GM23338 (cell line): Measurements from ENCODE around the gene CLEC3B. TPM values are rescaled to one million over a fixed set of nuclear protein-coding genes. Genes with fewer than 3 reads are reported as not detected.

Experiments used
- ATAC-seq: fragments of 200-7000 bp; cut with Tn5 transposase; 3 replicates; pipeline ENCODE4 v1.9.1; 2020
- DNase-seq: peaks from one replicate; pipeline ENCODE4 v3.0.0-alpha.2; 2015; ENCODE audit warnings: low spot score
- H2AFZ ChIP-seq: fragments of 200-600 bp; sonication (generic); 2 replicates; pipeline ENCODE4 v1.8.0; 2016; ENCODE audit warnings: antibody characterized with exemption, mild to moderate bottlenecking, moderate library complexity
- H3F3A ChIP-seq: fragments of 200-600 bp; sonication (generic); replicated peaks from 2 replicates; pipeline ENCODE4 v1.8.0; 2017; ENCODE audit warnings: antibody characterized with exemption, mixed run types, low read depth
- H3K27ac ChIP-seq: fragments of 200-600 bp; sonication (generic); 2 replicates; pipeline ENCODE4 v1.6.1; 2016; ENCODE audit warnings: low read depth
- H3K27me3 ChIP-seq: fragments of 200-600 bp; sonication (generic); 2 replicates; pipeline ENCODE4 v1.8.0; 2016; ENCODE audit warnings: mild to moderate bottlenecking, mixed run types, moderate library complexity; ENCODE audit not compliant: insufficient read depth
- H3K36me3 ChIP-seq: fragments of 200-600 bp; sonication (generic); 2 replicates; pipeline ENCODE4 v1.8.0; 2016; ENCODE audit warnings: mild to moderate bottlenecking; ENCODE audit not compliant: insufficient read depth
- H3K4me1 ChIP-seq: fragments of 200-600 bp; sonication (generic); 2 replicates; pipeline ENCODE4 v1.8.0; 2016; ENCODE audit warnings: mild to moderate bottlenecking, moderate library complexity; ENCODE audit not compliant: insufficient read depth
- H3K4me2 ChIP-seq: fragments of 200-600 bp; sonication (generic); 2 replicates; pipeline ENCODE4 v1.7.1; 2017; ENCODE audit warnings: mixed run types
- H3K4me3 ChIP-seq: fragments of 200-600 bp; sonication (generic); 2 replicates; pipeline ENCODE4 v1.6.1; 2016; ENCODE audit warnings: mixed run types
- H3K79me2 ChIP-seq: fragments of 200-600 bp; sonication (generic); replicated peaks from 2 replicates; pipeline ENCODE4 v1.8.0; 2017; ENCODE audit warnings: mild to moderate bottlenecking; ENCODE audit not compliant: insufficient read depth
- H3K9me2 ChIP-seq: fragments of 200-600 bp; sonication (generic); 2 replicates; pipeline ENCODE4 v1.8.0; 2017; ENCODE audit not compliant: insufficient read depth
- H4K20me1 ChIP-seq: fragments of 200-600 bp; sonication (generic); replicated peaks from 2 replicates; pipeline ENCODE4 v1.8.0; 2017; ENCODE audit warnings: mild to moderate bottlenecking; ENCODE audit not compliant: insufficient read depth
- H3K27ac Mint-ChIP-seq: 2 replicates; pipeline ENCODE4 v1.8.0; 2020; ENCODE audit warnings: inconsistent platforms, mild to moderate bottlenecking, moderate library complexity, mixed read lengths
- H3K27me3 Mint-ChIP-seq: 3 replicates; pipeline ENCODE4 v1.8.0; 2022; ENCODE audit warnings: low read depth, mild to moderate bottlenecking, moderate library complexity, mixed read lengths, inconsistent platforms; ENCODE audit not compliant: insufficient read depth, poor library complexity
- H3K36me3 Mint-ChIP-seq: 3 replicates; pipeline ENCODE4 v1.8.0; 2021; ENCODE audit warnings: low read depth, mild to moderate bottlenecking, inconsistent platforms, moderate library complexity, mixed read lengths
- H3K4me1 Mint-ChIP-seq: 3 replicates; pipeline ENCODE4 v1.8.0; 2020; ENCODE audit warnings: mild to moderate bottlenecking, inconsistent platforms, mixed read lengths
- H3K4me3 Mint-ChIP-seq: 3 replicates; pipeline ENCODE4 v1.8.0; 2021; ENCODE audit warnings: moderate library complexity, mild to moderate bottlenecking, inconsistent platforms, mixed read lengths
- H3K9me3 Mint-ChIP-seq: 3 replicates; pipeline ENCODE4 v1.8.0; 2020; ENCODE audit warnings: moderate library complexity, mild to moderate bottlenecking, inconsistent platforms, mixed read lengths
- EZH2 ChIP-seq: fragments of 200-600 bp; sonication (generic); IDR thresholded peaks from one replicate; pipeline ENCODE4 v1.8.0; 2017; ENCODE audit warnings: antibody characterized with exemption, mild to moderate bottlenecking, low read depth; ENCODE audit not compliant: unreplicated experiment
- EZH2phosphoT487 ChIP-seq: fragments of 200-600 bp; sonication (generic); IDR thresholded peaks from one replicate; pipeline ENCODE4 v1.8.1; 2018; ENCODE audit warnings: antibody characterized with exemption; ENCODE audit not compliant: unreplicated experiment
- JUNB ChIP-seq: IDR thresholded peaks from one replicate; pipeline ENCODE4 v1.6.1; 2016; ENCODE audit warnings: antibody characterized with exemption; ENCODE audit not compliant: unreplicated experiment
- NANOG ChIP-seq: IDR thresholded peaks from 2 replicates; pipeline ENCODE4 v1.6.1; 2016; ENCODE audit warnings: antibody characterized with exemption, borderline replicate concordance
- POLR2AphosphoS5 ChIP-seq: IDR thresholded peaks from 2 replicates; pipeline ENCODE4 v1.6.1; 2016; ENCODE audit warnings: antibody characterized with exemption, low read depth
- ZNF114 ChIP-seq: fragments of 250-450 bp; sonication (Bioruptor Pico); IDR thresholded peaks from 2 replicates; pipeline ENCODE4 v1.5.0; 2020; ENCODE audit warnings: mild to moderate bottlenecking, moderate library complexity
- ZNF331 ChIP-seq: fragments of 250-450 bp; sonication (Bioruptor Pico); IDR thresholded peaks from 2 replicates; pipeline ENCODE4 v1.5.0; 2020; ENCODE audit warnings: low read depth, mild to moderate bottlenecking, moderate library complexity
- polyA plus RNA-seq: library from polyadenylated mRNA; unstranded; fragments of >200 nt; fragmentation: Nextera tagmentation; extraction: Ambion mirVana; gene quantifications from 2 replicates; pipeline ENCODE4 v1.2.1, GENCODE V29; 2016
- total RNA-seq: library from RNA; depleted of rRNA; stranded (reverse); fragments of >200 nt; shearing (Covaris generic); gene quantifications from 2 replicates; pipeline ENCODE4 v1.2.3, GENCODE V29; 2014
- TF ChIP-seq, protein P1 (sequence below): IDR thresholded peaks from one replicate; pipeline ENCODE4 v1.6.1; 2018; ENCODE audit warnings: antibody characterized with exemption; ENCODE audit not compliant: unreplicated experiment
- TF ChIP-seq, protein P2 (sequence below): fragments of 250-450 bp; sonication (Bioruptor Pico); IDR thresholded peaks from 2 replicates; pipeline ENCODE4 v1.5.0; 2020; ENCODE audit warnings: mild to moderate bottlenecking, moderate library complexity

CLEC3B gene
- total and polyA plus RNA-seq, 2 experiments from 2014 or later, result not detected

DNA sequence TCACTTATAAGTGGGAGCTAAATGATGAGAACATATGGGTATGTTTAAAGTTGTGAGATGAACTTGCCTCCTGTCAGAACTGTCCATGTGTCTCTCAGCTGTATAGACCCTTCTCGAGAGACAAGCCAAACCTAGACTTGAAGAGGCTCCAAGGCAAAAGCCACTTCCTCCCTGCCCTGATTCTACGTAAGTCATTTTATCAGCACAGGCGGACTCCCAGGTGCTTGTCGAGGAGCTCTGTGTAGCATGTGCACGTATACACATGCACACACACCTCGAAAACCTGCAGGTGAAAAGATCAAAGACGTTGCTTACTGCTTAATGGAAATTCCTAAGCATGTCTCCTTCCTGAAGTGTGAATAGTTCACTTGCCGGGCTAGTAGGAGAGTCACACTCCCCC, 5.6 kb upstream of the CLEC3B start (continued):
- TF ChIP-seq, protein P1, sequence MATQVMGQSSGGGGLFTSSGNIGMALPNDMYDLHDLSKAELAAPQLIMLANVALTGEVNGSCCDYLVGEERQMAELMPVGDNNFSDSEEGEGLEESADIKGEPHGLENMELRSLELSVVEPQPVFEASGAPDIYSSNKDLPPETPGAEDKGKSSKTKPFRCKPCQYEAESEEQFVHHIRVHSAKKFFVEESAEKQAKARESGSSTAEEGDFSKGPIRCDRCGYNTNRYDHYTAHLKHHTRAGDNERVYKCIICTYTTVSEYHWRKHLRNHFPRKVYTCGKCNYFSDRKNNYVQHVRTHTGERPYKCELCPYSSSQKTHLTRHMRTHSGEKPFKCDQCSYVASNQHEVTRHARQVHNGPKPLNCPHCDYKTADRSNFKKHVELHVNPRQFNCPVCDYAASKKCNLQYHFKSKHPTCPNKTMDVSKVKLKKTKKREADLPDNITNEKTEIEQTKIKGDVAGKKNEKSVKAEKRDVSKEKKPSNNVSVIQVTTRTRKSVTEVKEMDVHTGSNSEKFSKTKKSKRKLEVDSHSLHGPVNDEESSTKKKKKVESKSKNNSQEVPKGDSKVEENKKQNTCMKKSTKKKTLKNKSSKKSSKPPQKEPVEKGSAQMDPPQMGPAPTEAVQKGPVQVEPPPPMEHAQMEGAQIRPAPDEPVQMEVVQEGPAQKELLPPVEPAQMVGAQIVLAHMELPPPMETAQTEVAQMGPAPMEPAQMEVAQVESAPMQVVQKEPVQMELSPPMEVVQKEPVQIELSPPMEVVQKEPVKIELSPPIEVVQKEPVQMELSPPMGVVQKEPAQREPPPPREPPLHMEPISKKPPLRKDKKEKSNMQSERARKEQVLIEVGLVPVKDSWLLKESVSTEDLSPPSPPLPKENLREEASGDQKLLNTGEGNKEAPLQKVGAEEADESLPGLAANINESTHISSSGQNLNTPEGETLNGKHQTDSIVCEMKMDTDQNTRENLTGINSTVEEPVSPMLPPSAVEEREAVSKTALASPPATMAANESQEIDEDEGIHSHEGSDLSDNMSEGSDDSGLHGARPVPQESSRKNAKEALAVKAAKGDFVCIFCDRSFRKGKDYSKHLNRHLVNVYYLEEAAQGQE, result no peak
- TF ChIP-seq ZNF331 (CRISPR knock-in tag) (no peak), ZNF114 (CRISPR knock-in tag) (no peak), EZH2 (no peak)

DNA sequence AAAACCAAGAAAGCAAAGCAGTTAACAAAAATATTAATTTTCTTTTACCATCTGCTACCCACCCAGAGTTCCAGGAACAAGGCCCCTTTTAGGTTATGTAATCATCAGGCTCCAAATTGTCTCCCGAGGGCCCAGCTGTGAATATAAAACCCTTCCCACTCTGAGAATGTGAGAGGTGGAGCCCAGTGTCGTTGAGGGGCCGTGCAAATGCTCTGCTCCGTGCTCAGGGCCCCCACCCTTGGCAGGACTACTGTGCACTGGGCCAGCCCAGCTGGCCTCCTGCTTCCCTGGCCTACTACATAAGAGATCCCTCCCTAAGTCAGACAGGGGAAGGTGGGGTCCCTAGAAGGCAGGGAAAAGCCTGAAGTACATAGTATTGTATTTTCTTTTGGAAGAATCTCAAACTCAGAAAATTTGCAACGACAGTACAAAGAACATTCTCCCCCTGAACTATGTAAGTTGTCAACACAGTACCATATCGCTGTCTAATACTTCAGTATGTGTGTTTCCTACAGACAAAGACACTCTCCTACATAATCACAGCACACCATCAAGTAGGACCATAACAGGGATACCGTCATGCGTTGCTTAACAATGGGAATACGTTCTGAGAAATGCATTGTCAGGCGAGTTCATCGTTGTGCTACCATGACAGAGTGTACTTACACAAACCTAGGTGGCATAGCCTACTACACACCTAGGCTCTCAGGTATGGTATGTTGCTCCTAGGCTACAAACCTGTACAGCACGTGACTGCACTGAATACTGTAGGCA, 4.4 kb upstream of the CLEC3B start:
- Histone ChIP-seq H3K27me3 (no peaks in the 10 kb centered on the region), H3K79me2 (no peaks in the 10 kb centered on the region), H3F3A (no peaks in the 10 kb centered on the region), H3K4me2 (no peak overlapping the region), H3K36me3 (no peaks in the 10 kb centered on the region), H2AFZ (no peak overlapping the region), H3K4me3 (no peak overlapping the region), H3K4me1 (no peaks in the 10 kb centered on the region), H3K9me2 (no peaks in the 10 kb centered on the region), H3K27ac (no peak overlapping the region), H4K20me1 (peaks cover 3% of the 10 kb centered on the region)
- no peak for TF ChIP-seq EZH2phosphoT487
- TF ChIP-seq ZNF114 (CRISPR knock-in tag), result no peak
- no peak for TF ChIP-seq ZNF331 (CRISPR knock-in tag)
- TF ChIP-seq JUNB, result no peak
- TF ChIP-seq, protein P1, result no peak
- TF ChIP-seq, protein P2, sequence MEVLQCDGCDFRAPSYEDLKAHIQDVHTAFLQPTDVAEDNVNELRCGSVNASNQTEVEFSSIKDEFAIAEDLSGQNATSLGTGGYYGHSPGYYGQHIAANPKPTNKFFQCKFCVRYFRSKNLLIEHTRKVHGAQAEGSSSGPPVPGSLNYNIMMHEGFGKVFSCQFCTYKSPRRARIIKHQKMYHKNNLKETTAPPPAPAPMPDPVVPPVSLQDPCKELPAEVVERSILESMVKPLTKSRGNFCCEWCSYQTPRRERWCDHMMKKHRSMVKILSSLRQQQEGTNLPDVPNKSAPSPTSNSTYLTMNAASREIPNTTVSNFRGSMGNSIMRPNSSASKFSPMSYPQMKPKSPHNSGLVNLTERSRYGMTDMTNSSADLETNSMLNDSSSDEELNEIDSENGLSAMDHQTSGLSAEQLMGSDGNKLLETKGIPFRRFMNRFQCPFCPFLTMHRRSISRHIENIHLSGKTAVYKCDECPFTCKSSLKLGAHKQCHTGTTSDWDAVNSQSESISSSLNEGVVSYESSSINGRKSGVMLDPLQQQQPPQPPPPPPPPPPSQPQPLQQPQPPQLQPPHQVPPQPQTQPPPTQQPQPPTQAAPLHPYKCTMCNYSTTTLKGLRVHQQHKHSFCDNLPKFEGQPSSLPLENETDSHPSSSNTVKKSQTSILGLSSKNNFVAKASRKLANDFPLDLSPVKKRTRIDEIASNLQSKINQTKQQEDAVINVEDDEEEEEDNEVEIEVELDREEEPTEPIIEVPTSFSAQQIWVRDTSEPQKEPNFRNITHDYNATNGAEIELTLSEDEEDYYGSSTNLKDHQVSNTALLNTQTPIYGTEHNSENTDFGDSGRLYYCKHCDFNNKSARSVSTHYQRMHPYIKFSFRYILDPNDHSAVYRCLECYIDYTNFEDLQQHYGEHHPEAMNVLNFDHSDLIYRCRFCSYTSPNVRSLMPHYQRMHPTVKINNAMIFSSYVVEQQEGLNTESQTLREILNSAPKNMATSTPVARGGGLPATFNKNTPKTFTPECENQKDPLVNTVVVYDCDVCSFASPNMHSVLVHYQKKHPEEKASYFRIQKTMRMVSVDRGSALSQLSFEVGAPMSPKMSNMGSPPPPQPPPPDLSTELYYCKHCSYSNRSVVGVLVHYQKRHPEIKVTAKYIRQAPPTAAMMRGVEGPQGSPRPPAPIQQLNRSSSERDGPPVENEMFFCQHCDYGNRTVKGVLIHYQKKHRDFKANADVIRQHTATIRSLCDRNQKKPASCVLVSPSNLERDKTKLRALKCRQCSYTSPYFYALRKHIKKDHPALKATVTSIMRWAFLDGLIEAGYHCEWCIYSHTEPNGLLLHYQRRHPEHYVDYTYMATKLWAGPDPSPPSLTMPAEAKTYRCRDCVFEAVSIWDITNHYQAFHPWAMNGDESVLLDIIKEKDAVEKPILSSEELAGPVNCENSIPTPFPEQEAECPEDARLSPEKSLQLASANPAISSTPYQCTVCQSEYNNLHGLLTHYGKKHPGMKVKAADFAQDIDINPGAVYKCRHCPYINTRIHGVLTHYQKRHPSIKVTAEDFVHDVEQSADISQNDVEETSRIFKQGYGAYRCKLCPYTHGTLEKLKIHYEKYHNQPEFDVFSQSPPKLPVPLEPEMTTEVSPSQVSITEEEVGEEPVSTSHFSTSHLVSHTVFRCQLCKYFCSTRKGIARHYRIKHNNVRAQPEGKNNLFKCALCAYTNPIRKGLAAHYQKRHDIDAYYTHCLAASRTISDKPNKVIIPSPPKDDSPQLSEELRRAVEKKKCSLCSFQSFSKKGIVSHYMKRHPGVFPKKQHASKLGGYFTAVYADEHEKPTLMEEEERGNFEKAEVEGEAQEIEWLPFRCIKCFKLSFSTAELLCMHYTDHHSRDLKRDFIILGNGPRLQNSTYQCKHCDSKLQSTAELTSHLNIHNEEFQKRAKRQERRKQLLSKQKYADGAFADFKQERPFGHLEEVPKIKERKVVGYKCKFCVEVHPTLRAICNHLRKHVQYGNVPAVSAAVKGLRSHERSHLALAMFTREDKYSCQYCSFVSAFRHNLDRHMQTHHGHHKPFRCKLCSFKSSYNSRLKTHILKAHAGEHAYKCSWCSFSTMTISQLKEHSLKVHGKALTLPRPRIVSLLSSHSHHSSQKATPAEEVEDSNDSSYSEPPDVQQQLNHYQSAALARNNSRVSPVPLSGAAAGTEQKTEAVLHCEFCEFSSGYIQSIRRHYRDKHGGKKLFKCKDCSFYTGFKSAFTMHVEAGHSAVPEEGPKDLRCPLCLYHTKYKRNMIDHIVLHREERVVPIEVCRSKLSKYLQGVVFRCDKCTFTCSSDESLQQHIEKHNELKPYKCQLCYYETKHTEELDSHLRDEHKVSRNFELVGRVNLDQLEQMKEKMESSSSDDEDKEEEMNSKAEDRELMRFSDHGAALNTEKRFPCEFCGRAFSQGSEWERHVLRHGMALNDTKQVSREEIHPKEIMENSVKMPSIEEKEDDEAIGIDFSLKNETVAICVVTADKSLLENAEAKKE (CRISPR knock-in tag), result no peak
- TF ChIP-seq POLR2AphosphoS5, result no peak
- TF ChIP-seq NANOG, result no peak
- peaks cover 5% of the 10 kb centered on the region for H3K27me3 Mint-ChIP-seq
- DNase-seq (no peak), ATAC-seq (peak; percentile 47)
- no peaks in the 10 kb centered on the region for H3K9me3 Mint-ChIP-seq
- H3K36me3 Mint-ChIP-seq, result no peaks in the 10 kb centered on the region
- no peak overlapping the region for H3K27ac Mint-ChIP-seq
- H3K4me3 Mint-ChIP-seq, result no peak overlapping the region
- H3K4me1 Mint-ChIP-seq, result peaks cover 9% of the 10 kb centered on the region; the same call in 2 of the 3 replicates
